ENCODE data around the gene RSPH6A. TPM values are rescaled to one million over a fixed set of nuclear protein-coding genes. Genes with fewer than 3 reads are reported as not detected.
"Not testable (repeated sequence)": the region's sequence is repeated elsewhere in the genome, so short reads cannot be mapped to it uniquely, and the experiment has no call there.

The RSPH6A gene
- total RNA-seq, 4 donors from 2014 or later = 0.38 to 0.68 TPM; not detected in 2

DNA sequence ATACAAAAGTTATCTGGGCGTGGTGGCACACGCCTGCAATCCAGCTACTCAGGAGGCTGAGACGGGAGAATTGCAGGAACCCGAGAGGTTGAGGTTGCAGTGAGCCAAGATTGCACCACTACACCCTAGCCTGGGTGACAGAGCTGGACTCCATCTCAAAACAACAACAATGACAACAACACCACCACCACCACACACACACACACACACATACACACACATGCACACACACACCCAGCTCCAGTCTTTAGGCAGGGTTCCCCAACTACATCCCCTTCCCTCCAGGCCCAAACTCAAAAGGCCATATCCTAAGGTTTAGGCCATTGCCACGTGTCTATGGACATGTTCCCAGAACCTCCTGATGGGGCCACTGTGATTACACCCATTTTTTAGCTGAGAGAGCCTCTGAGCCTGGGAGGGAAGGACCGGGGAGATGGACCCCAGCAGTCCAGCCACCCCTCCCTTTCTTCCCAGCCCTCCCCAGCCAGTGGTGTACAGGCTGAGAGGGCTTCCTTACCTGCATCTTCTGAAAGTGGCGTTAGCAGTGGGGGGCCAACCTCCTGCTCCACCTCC, 13.4 kb downstream of the RSPH6A start:
- H3K27ac ChIP-seq = no peak overlapping the region

DNA sequence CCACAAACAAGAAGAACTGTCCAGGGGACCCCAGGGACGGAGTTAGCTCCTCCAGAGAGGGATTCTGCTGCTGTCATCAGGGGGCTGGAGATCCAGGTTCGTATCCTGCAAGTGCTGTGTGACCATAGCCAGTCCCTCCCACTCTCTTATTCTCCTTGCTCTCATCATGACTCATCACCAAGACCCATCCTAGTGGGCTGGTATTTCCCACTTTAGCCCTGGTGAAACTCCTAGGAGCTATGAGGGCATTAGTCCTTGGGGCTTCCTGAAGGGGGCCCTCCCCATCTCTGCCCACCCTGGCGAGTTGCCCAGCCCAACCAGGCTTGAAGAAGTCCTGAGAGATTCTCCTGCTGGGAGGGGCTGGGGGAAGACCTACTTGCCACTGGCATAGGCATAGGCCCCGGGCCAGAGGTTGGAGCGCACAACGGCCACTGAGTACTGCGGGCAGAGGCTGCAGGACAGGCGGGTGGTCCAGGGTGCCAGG, 15.0 kb downstream of the RSPH6A start:
- DNase-seq (ENCODE audit: low spot score in 2 of 2) = no peak
- Histone ChIP-seq H3K9me3 (no peaks in the 10 kb centered on the region), H3K4me1 (peaks cover 11% of the 10 kb centered on the region), H3K27ac (no peak overlapping the region), H3K4me3 (no peak overlapping the region), H3K36me3 (no peaks in the 10 kb centered on the region), H3K27me3 (no peaks in the 10 kb centered on the region)
- WGBS = 73% methylated on average over 6 of the region's 8 CpGs
- TF ChIP-seq POLR2A (IDR thresholded peaks at IDR 0.05) = no peak

More for the DNA sequence above, 13.4 kb downstream of the RSPH6A start:
- TF ChIP-seq EP300 (IDR thresholded peaks at IDR 0.05) (no peak), POLR2AphosphoS5 (IDR thresholded peaks at IDR 0.05) (no peak), POLR2A (IDR thresholded peaks at IDR 0.05) (no peak)
- TF ChIP-seq, protein P1, sequence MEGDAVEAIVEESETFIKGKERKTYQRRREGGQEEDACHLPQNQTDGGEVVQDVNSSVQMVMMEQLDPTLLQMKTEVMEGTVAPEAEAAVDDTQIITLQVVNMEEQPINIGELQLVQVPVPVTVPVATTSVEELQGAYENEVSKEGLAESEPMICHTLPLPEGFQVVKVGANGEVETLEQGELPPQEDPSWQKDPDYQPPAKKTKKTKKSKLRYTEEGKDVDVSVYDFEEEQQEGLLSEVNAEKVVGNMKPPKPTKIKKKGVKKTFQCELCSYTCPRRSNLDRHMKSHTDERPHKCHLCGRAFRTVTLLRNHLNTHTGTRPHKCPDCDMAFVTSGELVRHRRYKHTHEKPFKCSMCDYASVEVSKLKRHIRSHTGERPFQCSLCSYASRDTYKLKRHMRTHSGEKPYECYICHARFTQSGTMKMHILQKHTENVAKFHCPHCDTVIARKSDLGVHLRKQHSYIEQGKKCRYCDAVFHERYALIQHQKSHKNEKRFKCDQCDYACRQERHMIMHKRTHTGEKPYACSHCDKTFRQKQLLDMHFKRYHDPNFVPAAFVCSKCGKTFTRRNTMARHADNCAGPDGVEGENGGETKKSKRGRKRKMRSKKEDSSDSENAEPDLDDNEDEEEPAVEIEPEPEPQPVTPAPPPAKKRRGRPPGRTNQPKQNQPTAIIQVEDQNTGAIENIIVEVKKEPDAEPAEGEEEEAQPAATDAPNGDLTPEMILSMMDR (IDR thresholded peaks at IDR 0.05) = no peak
- Histone ChIP-seq H3K27me3 (no peaks in the 10 kb centered on the region), H3K4me1 (peaks cover 11% of the 10 kb centered on the region), H3K4me3 (no peak overlapping the region), H3K9me3 (no peaks in the 10 kb centered on the region), H3K36me3 (no peaks in the 10 kb centered on the region)
- 84% methylated on average over 7 of the region's 7 CpGs for WGBS
- DNase-seq (ENCODE audit: low spot score in 2 of 2) = no peak

DNA sequence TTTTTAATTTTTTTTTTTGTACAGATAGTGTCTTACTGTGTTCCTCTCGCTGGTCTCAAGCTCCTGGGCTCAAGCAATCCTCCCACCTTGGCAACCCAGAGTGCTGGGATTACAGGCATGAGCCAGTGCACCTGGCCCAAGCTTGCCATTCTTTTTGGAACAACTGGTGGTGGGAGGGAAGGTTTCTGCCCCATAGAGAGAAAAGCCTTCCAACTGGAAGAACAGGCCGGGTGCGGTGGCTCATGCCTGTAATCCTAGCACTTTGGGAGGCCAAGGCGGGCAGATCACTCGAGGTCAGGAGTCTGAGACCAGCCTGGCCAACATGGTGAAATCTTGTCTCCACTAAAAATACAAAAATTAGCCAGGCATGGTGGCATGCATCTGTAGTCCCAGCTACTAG, 15.6 kb downstream of the RSPH6A start:
- peaks cover 11% of the 10 kb centered on the region for H3K4me1 ChIP-seq
- not testable (repeated sequence) for DNase-seq (ENCODE audit: low spot score in 2 of 2); H3K27ac ChIP-seq; H3K27me3 ChIP-seq; H3K9me3 ChIP-seq; H3K36me3 ChIP-seq; H3K4me3 ChIP-seq
- WGBS = 55% methylated on average over 5 of the region's 5 CpGs

DNA sequence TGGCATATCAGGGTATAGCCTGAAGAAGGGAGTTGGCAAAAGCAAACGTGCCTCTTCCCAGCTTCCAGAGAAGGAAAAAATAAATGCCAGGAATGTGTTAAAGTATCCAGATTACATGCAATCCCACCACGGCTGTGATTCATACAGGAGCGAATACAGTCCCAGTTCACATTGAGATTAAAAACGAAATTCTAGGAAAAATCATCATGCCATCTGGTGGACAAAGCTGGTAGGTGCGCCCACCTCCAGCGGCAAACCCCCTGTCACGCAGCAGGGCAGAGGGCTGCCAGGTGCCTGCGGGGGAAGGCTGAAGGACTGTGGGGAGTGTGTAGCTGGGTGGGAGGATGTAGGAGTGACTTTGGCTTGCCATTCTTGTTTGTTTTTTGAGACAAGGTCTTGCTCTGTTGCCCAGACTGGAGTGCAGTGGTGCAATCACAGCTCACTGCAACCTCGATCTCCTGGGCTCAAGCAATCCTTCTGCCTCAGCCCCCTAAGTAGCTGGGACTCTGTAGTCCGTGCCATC, 16.1 kb downstream of the RSPH6A start:
- no peak for DNase-seq (ENCODE audit: low spot score in 2 of 2)
- no peaks in the 10 kb centered on the region for H3K27me3 ChIP-seq
- TF ChIP-seq POLR2A (IDR thresholded peaks at IDR 0.05) = no peak
- no peak for TF ChIP-seq POLR2AphosphoS5 (IDR thresholded peaks at IDR 0.05)
- TF ChIP-seq, protein P1 (IDR thresholded peaks at IDR 0.05) = peak; percentile 85 to 87
- TF ChIP-seq EP300 (IDR thresholded peaks at IDR 0.05) = no peak
- peaks cover 11% of the 10 kb centered on the region for H3K4me1 ChIP-seq
- no peak overlapping the region for H3K4me3 ChIP-seq
- no peaks in the 10 kb centered on the region for H3K36me3 ChIP-seq
- no peak overlapping the region for H3K27ac ChIP-seq
- WGBS = 8% methylated on average over 10 of the region's 10 CpGs
- H3K9me3 ChIP-seq = no peaks in the 10 kb centered on the region

DNA sequence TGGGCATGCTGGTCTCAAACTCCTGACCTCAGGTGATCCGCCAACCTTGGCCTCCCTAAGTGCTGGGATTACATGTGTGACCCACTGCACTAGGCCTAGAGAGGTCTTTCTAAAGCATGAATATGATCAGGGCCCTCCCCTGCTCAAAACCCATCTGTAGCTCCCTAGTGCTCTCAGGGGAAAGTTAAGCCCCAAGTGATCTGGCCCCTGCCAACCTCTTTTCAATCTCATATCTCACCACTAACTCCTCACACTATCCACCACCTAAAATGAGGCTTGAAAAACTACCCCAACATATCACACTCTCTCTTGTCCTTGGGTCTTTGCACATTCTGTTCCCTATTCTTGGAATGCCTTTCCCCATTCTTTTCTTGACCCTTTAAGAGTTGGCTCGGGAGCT, 20.5 kb downstream of the RSPH6A start:
- no peak for DNase-seq (ENCODE audit: low spot score in 2 of 2)
- Histone ChIP-seq H3K27me3 (no peaks in the 10 kb centered on the region), H3K4me3 (no peak overlapping the region), H3K4me1 (peaks cover 34% of the 10 kb centered on the region), H3K9me3 (no peaks in the 10 kb centered on the region), H3K36me3 (peaks cover 4% of the 10 kb centered on the region), H3K27ac (no peak overlapping the region)
- 78% methylated on average over 1 of the region's 2 CpGs for WGBS
- TF ChIP-seq EP300 (IDR thresholded peaks at IDR 0.05) = no peak
- TF ChIP-seq, protein P1 (IDR thresholded peaks at IDR 0.05) = no peak
- no peak for TF ChIP-seq POLR2AphosphoS5 (IDR thresholded peaks at IDR 0.05)
- no peak for TF ChIP-seq POLR2A (IDR thresholded peaks at IDR 0.05)

DNA sequence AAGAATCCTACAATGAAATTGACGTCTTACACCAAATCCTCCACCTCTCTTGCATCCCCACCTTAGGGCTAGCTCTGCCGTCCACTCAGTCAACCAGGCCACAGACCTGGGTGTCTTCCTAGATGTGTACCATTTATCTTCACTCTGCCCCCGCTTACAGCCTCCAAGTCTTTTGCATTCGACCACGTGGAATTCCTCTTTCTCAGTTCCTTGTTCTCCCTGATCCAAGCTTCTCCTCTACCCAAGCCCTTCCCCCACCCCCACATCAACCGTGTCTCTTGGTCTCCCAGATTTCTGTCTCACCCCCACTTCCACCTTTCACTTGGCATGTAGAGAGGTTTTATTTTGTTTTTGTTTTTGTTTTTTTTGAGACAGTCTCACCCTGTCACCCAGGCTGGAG, 21.2 kb downstream of the RSPH6A start:
- no peak overlapping the region for H3K4me3 ChIP-seq
- no peaks in the 10 kb centered on the region for H3K9me3 ChIP-seq
- no peak for DNase-seq (ENCODE audit: low spot score in 2 of 2)
- H3K27me3 ChIP-seq = no peaks in the 10 kb centered on the region
- WGBS = 63% methylated on average over 6 of the region's 6 CpGs
- peaks cover 11% of the 10 kb centered on the region for H3K36me3 ChIP-seq
- H3K27ac ChIP-seq = no peak overlapping the region
- TF ChIP-seq POLR2AphosphoS5 (IDR thresholded peaks at IDR 0.05) (no peak), EP300 (IDR thresholded peaks at IDR 0.05) (no peak), POLR2A (IDR thresholded peaks at IDR 0.05) (no peak)
- TF ChIP-seq, protein P1 (IDR thresholded peaks at IDR 0.05) = no peak
- peaks cover 27% of the 10 kb centered on the region for H3K4me1 ChIP-seq

Measured in suprapubic skin (tissue), 4 donors.